DOHH2 (cell line): Measurements from ENCODE around the gene COX17.

Experiments
- EZH2phosphoT487 ChIP-seq: fragments of 200-600 bp; sonication (generic); IDR thresholded peaks from 2 replicates; pipeline ENCODE4 v1.6.1; 2017; ENCODE audit warnings: borderline replicate concordance, mild to moderate bottlenecking, antibody characterized with exemption, low read length, moderate library complexity, mixed read lengths
- TF ChIP-seq, protein P1 (sequence below): fragments of 200-600 bp; sonication (generic); IDR thresholded peaks from one replicate; pipeline ENCODE4 v1.5.1; 2014; ENCODE audit warnings: antibody characterized with exemption, mild to moderate bottlenecking, low read depth, low read length; ENCODE audit not compliant: poor library complexity, severe bottlenecking

DNA sequence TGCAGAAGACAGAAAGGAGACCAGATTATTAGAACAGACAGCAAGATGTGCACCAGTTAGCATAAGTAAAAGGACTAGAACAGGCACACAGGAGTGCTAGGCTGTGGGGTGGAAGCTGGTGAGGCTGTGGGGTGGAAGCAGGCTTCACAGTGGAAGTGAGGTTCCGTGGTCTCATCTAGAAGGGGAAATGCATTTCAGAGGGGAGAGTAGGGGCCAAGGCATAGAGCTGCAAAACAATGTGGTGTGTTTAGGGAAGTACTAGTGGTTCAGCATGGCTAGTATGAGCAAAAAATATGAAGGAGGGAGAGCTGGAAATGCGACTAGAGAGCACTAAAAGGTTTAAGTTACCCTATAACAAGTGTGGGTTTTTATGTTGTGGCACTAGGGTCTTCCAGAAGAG is 23.3 kb downstream of the COX17 start:
- TF ChIP-seq, protein P1, sequence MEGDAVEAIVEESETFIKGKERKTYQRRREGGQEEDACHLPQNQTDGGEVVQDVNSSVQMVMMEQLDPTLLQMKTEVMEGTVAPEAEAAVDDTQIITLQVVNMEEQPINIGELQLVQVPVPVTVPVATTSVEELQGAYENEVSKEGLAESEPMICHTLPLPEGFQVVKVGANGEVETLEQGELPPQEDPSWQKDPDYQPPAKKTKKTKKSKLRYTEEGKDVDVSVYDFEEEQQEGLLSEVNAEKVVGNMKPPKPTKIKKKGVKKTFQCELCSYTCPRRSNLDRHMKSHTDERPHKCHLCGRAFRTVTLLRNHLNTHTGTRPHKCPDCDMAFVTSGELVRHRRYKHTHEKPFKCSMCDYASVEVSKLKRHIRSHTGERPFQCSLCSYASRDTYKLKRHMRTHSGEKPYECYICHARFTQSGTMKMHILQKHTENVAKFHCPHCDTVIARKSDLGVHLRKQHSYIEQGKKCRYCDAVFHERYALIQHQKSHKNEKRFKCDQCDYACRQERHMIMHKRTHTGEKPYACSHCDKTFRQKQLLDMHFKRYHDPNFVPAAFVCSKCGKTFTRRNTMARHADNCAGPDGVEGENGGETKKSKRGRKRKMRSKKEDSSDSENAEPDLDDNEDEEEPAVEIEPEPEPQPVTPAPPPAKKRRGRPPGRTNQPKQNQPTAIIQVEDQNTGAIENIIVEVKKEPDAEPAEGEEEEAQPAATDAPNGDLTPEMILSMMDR, result no peak
- TF ChIP-seq EZH2phosphoT487, result no peak
